A549 (cell line): ENCODE results near the gene STAB2. TPM values are rescaled to one million over a fixed set of nuclear protein-coding genes. Genes with fewer than 3 reads are reported as not detected.
"Not testable (repeated sequence)": the region's sequence is repeated elsewhere in the genome, so short reads cannot be mapped to it uniquely, and the experiment has no call there.

Source experiments
- ATAC-seq, 2 experiments: fragments of 200-7000 bp in 1 of 2; fragments of >200 bp in 1 of 2; cut with Nextera tagmentation in 1 of 2; cut with Tn5 transposase in 1 of 2; 3 replicates each; pipeline versions ENCODE4 v1.8.0 to v1.9.1; 2018 to 2020; ENCODE audit warnings: mild to moderate bottlenecking in 1 of 2, moderate library complexity in 1 of 2
- CTCF ChIA-PET: fragments of 300-600 bp; sonication (Branson Sonifier 250); formaldehyde crosslinking; extraction: SDS; loops from one replicate; lab custom pipeline; 2021; ENCODE audit warnings: antibody characterized with exemption, inconsistent platforms; lab: Yijun Ruan, JAX
- POLR2A ChIA-PET: fragments of 350-600 bp; formaldehyde crosslinking; extraction: SDS; loops from one replicate; lab custom pipeline; 2021; ENCODE audit warnings: antibody characterized with exemption, inconsistent platforms; lab: Yijun Ruan, JAX
- DNase-seq, 2 experiments: peaks; one replicate each; pipeline versions ENCODE4 v3.0.0 to v3.0.0-alpha.2; 2011 to 2016; ENCODE audit warnings: low read depth in 1 of 2, low spot score in 1 of 2
- FAIRE-seq: peaks from 2 replicates; lab custom pipeline; 2011; peaks lifted over from hg19 to GRCh38; lab: Jason Lieb, UNC
- H3K27ac ChIP-seq, 2 experiments: fragments of >200 bp; sonication (Bioruptor Twin); formaldehyde crosslinking; 3 replicates each; pipeline ENCODE4 v1.5.1; 2016 to 2017
- H3K4me1 ChIP-seq: fragments of >200 bp; sonication (Bioruptor Twin); formaldehyde crosslinking; 3 replicates; pipeline ENCODE4 v1.6.1; 2016
- H3K4me2 ChIP-seq: fragments of >200 bp; sonication (Bioruptor Twin); formaldehyde crosslinking; 3 replicates; pipeline ENCODE4 v1.6.1; 2016
- H3K4me3 ChIP-seq: fragments of >200 bp; sonication (Bioruptor Twin); formaldehyde crosslinking; 3 replicates; pipeline ENCODE4 v1.5.1; 2016
- H3K9me3 ChIP-seq: fragments of >200 bp; sonication (Bioruptor Twin); formaldehyde crosslinking; 3 replicates; pipeline ENCODE4 v1.6.1; 2016
- EHF ChIP-seq: fragments of 250-450 bp; sonication (Bioruptor Pico); IDR thresholded peaks from 2 replicates; pipeline ENCODE4 v1.5.0; 2020; ENCODE audit warnings: mild to moderate bottlenecking
- FOSB ChIP-seq: fragments of 250-450 bp; sonication (Bioruptor Pico); IDR thresholded peaks from 2 replicates; pipeline ENCODE4 v1.5.0; 2020; ENCODE audit warnings: mild to moderate bottlenecking, moderate library complexity
- FOSL2 ChIP-seq, 2 experiments: fragments of 450-650 bp in 1 of 2; fragments of >200 bp in 1 of 2; sonication (Bioruptor Twin) in 1 of 2; formaldehyde crosslinking; IDR thresholded peaks; 2 replicates each; pipeline versions ENCODE4 v1.5.0 to v1.6.1; 2016 to 2020; ENCODE audit warnings: mild to moderate bottlenecking in 1 of 2, moderate library complexity in 1 of 2
- FOXS1 ChIP-seq: fragments of 250-450 bp; sonication (Bioruptor Pico); IDR thresholded peaks from 2 replicates; pipeline ENCODE4 v1.5.0; 2020; ENCODE audit warnings: mild to moderate bottlenecking, moderate library complexity
- HOXB5 ChIP-seq: fragments of 250-450 bp; sonication (Bioruptor Pico); IDR thresholded peaks from 2 replicates; pipeline ENCODE4 v1.5.0; 2020; ENCODE audit warnings: mild to moderate bottlenecking, moderate library complexity
- MAFK ChIP-seq: fragments of 450-650 bp; IDR thresholded peaks from 2 replicates; pipeline ENCODE4 v1.6.1; 2014; ENCODE audit not compliant: partially characterized antibody
- MYC ChIP-seq: IDR thresholded peaks from 2 replicates; pipeline ENCODE4 v1.6.1; 2012; ENCODE audit warnings: mild to moderate bottlenecking, inconsistent platforms, low read length, improper control_type of control experiment, borderline replicate concordance
- PHF8 ChIP-seq: fragments of 200-600 bp; sonication (generic); IDR thresholded peaks from 2 replicates; pipeline ENCODE4 v1.6.1; 2016; ENCODE audit warnings: low read depth, mild to moderate bottlenecking, antibody characterized with exemption, moderate library complexity, borderline replicate concordance
- RNF2 ChIP-seq: fragments of 200-600 bp; sonication (generic); IDR thresholded peaks from 2 replicates; pipeline ENCODE4 v1.6.1; 2016; ENCODE audit warnings: low read depth, mild to moderate bottlenecking, antibody characterized with exemption, moderate library complexity, borderline replicate concordance
- SMC3 ChIP-seq: fragments of >200 bp; sonication (Bioruptor Twin); formaldehyde crosslinking; IDR thresholded peaks from 3 replicates; pipeline ENCODE4 v1.6.1; 2018; ENCODE audit warnings: inconsistent platforms
- TP53 ChIP-seq: fragments of 250-450 bp; sonication (Bioruptor Pico); IDR thresholded peaks from 2 replicates; pipeline ENCODE4 v1.5.0; 2021; ENCODE audit warnings: mild to moderate bottlenecking, moderate library complexity
- ZSCAN20 ChIP-seq: fragments of 250-450 bp; sonication (Bioruptor Pico); IDR thresholded peaks from 2 replicates; pipeline ENCODE4 v1.8.0; 2022; ENCODE audit warnings: mild to moderate bottlenecking, moderate library complexity
- WGBS: methylation state at CpG from one replicate; pipeline ENCODE4 v1.1.6; 2017; ENCODE audit errors: missing lambda C conversion rate; 5-methylcytosine and 5-hydroxymethylcytosine counted together
- polyA plus RNA-seq, 4 experiments: library from polyadenylated mRNA; depleted of rRNA in 3 of 4; stranded (reverse); fragments of >200 nt; fragmentation: RNase III in 1 of 4; extraction: RNeasy Plus Mini Kit Qiagen cat#74134 plus additional on column Dnase treatment in 1 of 4; gene quantifications; 2 replicates in 3 of 4; 3 replicates in 1 of 4; pipeline ENCODE4 v1.2.3, GENCODE V29; 2011 to 2017
- TF ChIP-seq, protein P1 (sequence below): fragments of >200 bp; sonication (Bioruptor Twin); formaldehyde crosslinking; IDR thresholded peaks from 3 replicates; pipeline ENCODE4 v1.6.1; 2016
- TF ChIP-seq, protein P2 (sequence below): fragments of >200 bp; sonication (Bioruptor Twin); formaldehyde crosslinking; IDR thresholded peaks from 3 replicates; pipeline ENCODE4 v1.5.1; 2016
- TF ChIP-seq, protein P3 (sequence below): IDR thresholded peaks from 2 replicates; pipeline ENCODE4 v1.6.1; 2012; ENCODE audit warnings: low read depth, borderline replicate concordance
- TF ChIP-seq, protein P4 (sequence below): fragments of 250-450 bp; sonication (Bioruptor Pico); IDR thresholded peaks from 2 replicates; pipeline ENCODE4 v1.5.0; 2021; ENCODE audit warnings: mild to moderate bottlenecking, moderate library complexity, borderline replicate concordance
- TF ChIP-seq, protein P5 (sequence below): fragments of >200 bp; sonication (Bioruptor Twin); formaldehyde crosslinking; IDR thresholded peaks from 2 replicates; pipeline ENCODE4 v1.6.1; 2016

The STAB2 gene
- polyA plus RNA-seq, 2 of the 4 experiments (the other 2 are of a cell fraction) = not detected

DNA sequence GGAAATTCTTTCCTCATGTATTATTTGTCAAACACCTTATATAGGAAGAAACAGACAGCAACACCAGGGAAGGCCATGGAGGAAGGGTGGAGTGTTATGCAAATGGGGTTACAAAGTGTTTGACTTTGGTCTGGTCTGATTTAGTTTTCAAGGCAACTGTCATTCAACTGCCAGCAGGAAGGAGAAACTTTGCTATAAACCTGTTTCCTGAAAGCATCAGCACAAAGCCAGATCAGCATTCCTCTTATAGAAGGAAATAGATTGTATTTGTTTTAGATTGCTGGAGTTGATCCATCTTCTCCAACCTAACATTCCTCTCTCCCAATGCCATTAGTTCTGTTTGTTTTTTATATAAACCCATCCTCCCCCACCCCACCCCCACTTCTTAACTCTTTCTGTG is 65.7 kb downstream of the STAB2 start:
- CTCF ChIA-PET = no interaction called here
- H3K9me3 ChIP-seq = no peaks in the 10 kb centered on the region
- H3K27ac ChIP-seq = no peak overlapping the region
- no peak overlapping the region for H3K4me2 ChIP-seq
- POLR2A ChIA-PET = no interaction called here
- TF ChIP-seq RNF2 = no peak
- no peak for TF ChIP-seq FOSB (CRISPR knock-in tag)
- TF ChIP-seq, protein P1, sequence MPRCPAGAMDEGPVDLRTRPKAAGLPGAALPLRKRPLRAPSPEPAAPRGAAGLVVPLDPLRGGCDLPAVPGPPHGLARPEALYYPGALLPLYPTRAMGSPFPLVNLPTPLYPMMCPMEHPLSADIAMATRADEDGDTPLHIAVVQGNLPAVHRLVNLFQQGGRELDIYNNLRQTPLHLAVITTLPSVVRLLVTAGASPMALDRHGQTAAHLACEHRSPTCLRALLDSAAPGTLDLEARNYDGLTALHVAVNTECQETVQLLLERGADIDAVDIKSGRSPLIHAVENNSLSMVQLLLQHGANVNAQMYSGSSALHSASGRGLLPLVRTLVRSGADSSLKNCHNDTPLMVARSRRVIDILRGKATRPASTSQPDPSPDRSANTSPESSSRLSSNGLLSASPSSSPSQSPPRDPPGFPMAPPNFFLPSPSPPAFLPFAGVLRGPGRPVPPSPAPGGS = no peak
- no peak for TF ChIP-seq ZSCAN20 (CRISPR knock-in tag)
- TF ChIP-seq PHF8 = no peak
- no peak for TF ChIP-seq MAFK
- H3K4me1 ChIP-seq = no peaks in the 10 kb centered on the region
- no peak overlapping the region for H3K4me3 ChIP-seq
- FAIRE-seq (no peak), DNase-seq (no peak), ATAC-seq (no peak; a peak in 2 of 6 replicates)

DNA sequence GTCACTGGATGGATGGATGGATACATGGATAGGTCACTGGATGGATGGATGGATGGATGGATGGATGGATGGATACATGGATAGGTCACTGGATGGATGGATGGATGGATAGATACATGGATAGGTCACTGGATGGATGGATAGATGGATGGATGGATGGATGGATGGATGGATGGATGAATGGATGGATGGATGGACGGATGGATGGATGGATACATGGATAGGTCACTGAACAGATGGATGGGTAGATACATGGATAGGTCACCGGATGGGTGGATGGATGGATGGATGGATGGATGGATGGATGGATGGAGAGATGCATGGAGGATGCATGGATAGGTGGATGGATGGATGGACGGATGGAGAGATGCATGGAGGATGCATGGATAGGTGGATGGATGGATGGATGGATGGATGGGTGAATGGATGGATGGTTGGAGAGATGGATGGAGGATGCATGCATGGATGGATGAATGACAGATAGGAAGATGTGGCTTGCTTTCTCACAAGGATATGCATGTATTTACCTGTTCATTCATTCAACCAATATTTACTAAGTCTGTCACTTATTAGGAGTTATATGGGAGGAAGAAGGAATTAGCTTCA is 66.6 kb downstream of the STAB2 start:
- H3K4me1 ChIP-seq, CTCF ChIA-PET, POLR2A ChIA-PET, H3K4me3 ChIP-seq, DNase-seq, ATAC-seq, FAIRE-seq, H3K4me2 ChIP-seq, H3K9me3 ChIP-seq, H3K27ac ChIP-seq: not testable (repeated sequence)
- WGBS = 17% methylated on average over 3 of the region's 3 CpGs

DNA sequence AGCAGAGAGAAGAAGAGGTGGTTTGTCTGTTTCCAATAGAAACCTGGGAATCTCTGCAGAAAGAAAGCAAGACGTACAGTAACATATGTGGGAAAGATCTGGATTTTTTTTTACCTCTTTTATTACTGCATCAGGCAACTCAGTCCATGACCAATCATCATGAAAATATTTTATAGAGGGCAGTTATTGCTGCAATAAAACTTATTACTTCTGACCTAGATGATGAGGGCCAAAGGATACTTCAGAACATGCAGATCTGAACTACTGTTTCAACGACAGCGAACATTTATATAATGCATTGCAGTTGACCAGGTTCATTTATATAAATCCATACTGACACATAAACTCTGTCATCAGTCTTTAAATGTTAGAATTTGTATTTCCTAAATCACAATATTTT is 67.7 kb downstream of the STAB2 start:
- ATAC-seq = no peak
- no peak overlapping the region for H3K27ac ChIP-seq
- no peaks in the 10 kb centered on the region for H3K9me3 ChIP-seq
- no peak for DNase-seq
- WGBS = 73% methylated on average over 3 of the region's 3 CpGs
- CTCF ChIA-PET = no interaction called here
- POLR2A ChIA-PET = no interaction called here
- no peaks in the 10 kb centered on the region for H3K4me1 ChIP-seq
- no peak overlapping the region for H3K4me2 ChIP-seq
- no peak overlapping the region for H3K4me3 ChIP-seq
- FAIRE-seq = no peak
- TF ChIP-seq FOSL2 (IDR thresholded peaks at IDR 0.05) (no peak), FOSL2 (CRISPR knock-in tag; IDR thresholded peaks at IDR 0.05) (no peak), TP53 (no peak)
- TF ChIP-seq, protein P2, sequence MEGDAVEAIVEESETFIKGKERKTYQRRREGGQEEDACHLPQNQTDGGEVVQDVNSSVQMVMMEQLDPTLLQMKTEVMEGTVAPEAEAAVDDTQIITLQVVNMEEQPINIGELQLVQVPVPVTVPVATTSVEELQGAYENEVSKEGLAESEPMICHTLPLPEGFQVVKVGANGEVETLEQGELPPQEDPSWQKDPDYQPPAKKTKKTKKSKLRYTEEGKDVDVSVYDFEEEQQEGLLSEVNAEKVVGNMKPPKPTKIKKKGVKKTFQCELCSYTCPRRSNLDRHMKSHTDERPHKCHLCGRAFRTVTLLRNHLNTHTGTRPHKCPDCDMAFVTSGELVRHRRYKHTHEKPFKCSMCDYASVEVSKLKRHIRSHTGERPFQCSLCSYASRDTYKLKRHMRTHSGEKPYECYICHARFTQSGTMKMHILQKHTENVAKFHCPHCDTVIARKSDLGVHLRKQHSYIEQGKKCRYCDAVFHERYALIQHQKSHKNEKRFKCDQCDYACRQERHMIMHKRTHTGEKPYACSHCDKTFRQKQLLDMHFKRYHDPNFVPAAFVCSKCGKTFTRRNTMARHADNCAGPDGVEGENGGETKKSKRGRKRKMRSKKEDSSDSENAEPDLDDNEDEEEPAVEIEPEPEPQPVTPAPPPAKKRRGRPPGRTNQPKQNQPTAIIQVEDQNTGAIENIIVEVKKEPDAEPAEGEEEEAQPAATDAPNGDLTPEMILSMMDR = no peak
- TF ChIP-seq, protein P3, sequence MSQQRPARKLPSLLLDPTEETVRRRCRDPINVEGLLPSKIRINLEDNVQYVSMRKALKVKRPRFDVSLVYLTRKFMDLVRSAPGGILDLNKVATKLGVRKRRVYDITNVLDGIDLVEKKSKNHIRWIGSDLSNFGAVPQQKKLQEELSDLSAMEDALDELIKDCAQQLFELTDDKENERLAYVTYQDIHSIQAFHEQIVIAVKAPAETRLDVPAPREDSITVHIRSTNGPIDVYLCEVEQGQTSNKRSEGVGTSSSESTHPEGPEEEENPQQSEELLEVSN = no peak
- TF ChIP-seq, protein P4, sequence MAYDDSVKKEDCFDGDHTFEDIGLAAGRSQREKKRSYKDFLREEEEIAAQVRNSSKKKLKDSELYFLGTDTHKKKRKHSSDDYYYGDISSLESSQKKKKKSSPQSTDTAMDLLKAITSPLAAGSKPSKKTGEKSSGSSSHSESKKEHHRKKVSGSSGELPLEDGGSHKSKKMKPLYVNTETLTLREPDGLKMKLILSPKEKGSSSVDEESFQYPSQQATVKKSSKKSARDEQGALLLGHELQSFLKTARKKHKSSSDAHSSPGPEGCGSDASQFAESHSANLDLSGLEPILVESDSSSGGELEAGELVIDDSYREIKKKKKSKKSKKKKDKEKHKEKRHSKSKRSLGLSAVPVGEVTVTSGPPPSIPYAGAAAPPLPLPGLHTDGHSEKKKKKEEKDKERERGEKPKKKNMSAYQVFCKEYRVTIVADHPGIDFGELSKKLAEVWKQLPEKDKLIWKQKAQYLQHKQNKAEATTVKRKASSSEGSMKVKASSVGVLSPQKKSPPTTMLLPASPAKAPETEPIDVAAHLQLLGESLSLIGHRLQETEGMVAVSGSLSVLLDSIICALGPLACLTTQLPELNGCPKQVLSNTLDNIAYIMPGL (CRISPR knock-in tag) = no peak

DNA sequence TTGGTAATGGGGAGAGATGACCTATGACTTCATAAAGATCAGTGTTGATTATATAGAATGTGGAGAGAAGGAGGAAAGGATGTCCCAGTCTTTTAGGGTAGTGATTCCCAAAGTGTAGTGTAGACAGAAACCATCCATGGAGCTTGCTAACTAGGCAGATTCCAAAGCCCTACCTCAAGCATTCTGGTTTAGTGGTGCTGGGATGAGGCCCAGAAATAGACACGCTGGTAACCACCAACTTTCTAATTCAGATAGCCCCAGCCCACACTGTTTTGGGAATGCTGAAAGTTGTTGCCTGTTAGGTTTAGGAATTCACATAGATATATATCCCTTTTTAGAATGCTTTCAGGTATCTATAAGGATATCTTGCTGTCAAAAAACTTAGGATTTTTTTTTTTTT is 69.2 kb downstream of the STAB2 start:
- POLR2A ChIA-PET = no interaction called here
- no peak for FAIRE-seq
- 79% methylated on average over 1 of the region's 1 CpG for WGBS
- no peak for TF ChIP-seq HOXB5 (CRISPR knock-in tag)
- TF ChIP-seq MYC = no peak
- TF ChIP-seq, protein P5, sequence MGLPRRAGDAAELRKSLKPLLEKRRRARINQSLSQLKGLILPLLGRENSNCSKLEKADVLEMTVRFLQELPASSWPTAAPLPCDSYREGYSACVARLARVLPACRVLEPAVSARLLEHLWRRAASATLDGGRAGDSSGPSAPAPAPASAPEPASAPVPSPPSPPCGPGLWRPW = no peak
- TF ChIP-seq SMC3 = no peak
- TF ChIP-seq EHF (CRISPR knock-in tag) = no peak
- TF ChIP-seq, protein P3 = no peak
- TF ChIP-seq, protein P4 (CRISPR knock-in tag) = no peak
- TF ChIP-seq RNF2 = no peak
- no peak for TF ChIP-seq FOXS1

More for the DNA sequence above, 69.2 kb downstream of the STAB2 start:
- ATAC-seq (no peak), DNase-seq (no peak)
- H3K4me1 ChIP-seq = no peaks in the 10 kb centered on the region
- CTCF ChIA-PET = no interaction called here
- H3K4me2 ChIP-seq = no peak overlapping the region
- H3K9me3 ChIP-seq = no peaks in the 10 kb centered on the region
- no peak overlapping the region for H3K4me3 ChIP-seq
- H3K27ac ChIP-seq = no peak overlapping the region
